Hippocampal formation (tissue), 2 donors: ENCODE results near the gene SLC25A33.
"Not testable (repeated sequence)": the region's sequence is repeated elsewhere in the genome, so short reads cannot be mapped to it uniquely, and the experiment has no call there.

Source experiments
- DNase-seq, 2 donors: peaks; one replicate each; lab custom pipeline; 2025; lab: John Stamatoyannopoulos, UW

Gene SLC25A33

GRCh38 chr1:9621032-9621431, 81.8 kb downstream of the SLC25A33 start:
- no peak for DNase-seq

- no peak for DNase-seq
Observed at GRCh38 chr1:9624081-9624480, 84.8 kb downstream of the SLC25A33 start.

- not testable (repeated sequence) for DNase-seq
Observed at GRCh38 chr1:9625030-9625429, 85.8 kb downstream of the SLC25A33 start.

GRCh38 chr1:9626201-9626608, 86.9 kb downstream of the SLC25A33 start:
- DNase-seq: no peak

- no peak for DNase-seq
Observed at GRCh38 chr1:9628541-9629444, 89.5 kb downstream of the SLC25A33 start.

- DNase-seq: peak in 1 of 2 donors; percentile 27
Observed at GRCh38 chr1:9629445-9630201, 90.4 kb downstream of the SLC25A33 start.

- no peak for DNase-seq
Observed at GRCh38 chr1:9630331-9631111, 91.3 kb downstream of the SLC25A33 start.

GRCh38 chr1:9631613-9632012, 92.3 kb downstream of the SLC25A33 start:
- DNase-seq: no peak

GRCh38 chr1:9633493-9633892, 94.2 kb downstream of the SLC25A33 start:
- DNase-seq: no peak

GRCh38 chr1:9634582-9634981, 95.3 kb downstream of the SLC25A33 start:
- DNase-seq: no peak
